PFSK-1 (cell line): ENCODE results near the gene SRP9.
A peak's percentile ranks its signal among the peaks of the same experiment; 100 is the strongest.

ENCODE experiments used
- FOXP2 ChIP-seq: optimal IDR thresholded peaks from 2 replicates; pipeline ENCODE3; 2011; ENCODE audit warnings: borderline replicate concordance, control low read depth, inconsistent platforms; ENCODE audit not compliant: insufficient read depth; ENCODE audit errors: extremely low read length, extremely low read depth
- POLR2AphosphoS5 ChIP-seq: IDR thresholded peaks from 2 replicates; pipeline ENCODE4 v1.6.1; 2012; ENCODE audit warnings: low read depth, mild to moderate bottlenecking, control low read depth, low read length, moderate library complexity
- REST ChIP-seq, 2 experiments: IDR thresholded peaks; 2 replicates each; pipeline versions ENCODE4 v1.6.1 to v1.8.0; 2011 to 2012; ENCODE audit warnings: low read depth in 2 of 2, low read length in 2 of 2, control low read depth in 1 of 2, inconsistent platforms in 1 of 2, mild to moderate bottlenecking in 1 of 2, moderate library complexity in 1 of 2; ENCODE audit not compliant: insufficient read depth in 1 of 2
- SIN3A ChIP-seq: IDR thresholded peaks from 2 replicates; pipeline ENCODE4 v1.6.1; 2012; ENCODE audit warnings: mild to moderate bottlenecking, low read length, moderate library complexity, borderline replicate concordance; ENCODE audit not compliant: insufficient read depth
- TAF1 ChIP-seq: IDR thresholded peaks from 2 replicates; pipeline ENCODE4 v1.6.1; 2012; ENCODE audit warnings: low read length, control low read depth, borderline replicate concordance; ENCODE audit not compliant: insufficient read depth

SRP9 gene

GRCh38 chr1:225762002-225762441, 15.6 kb upstream of the SRP9 start:
- TF ChIP-seq REST (IDR thresholded peaks at IDR 0.05; ENCODE audit: insufficient read depth in 1 of 2, low read depth in 2 of 2, low read length in 2 of 2) (no peak), SIN3A (no peak), TAF1 (no peak), POLR2AphosphoS5 (no peak), FOXP2 (no peak)

GRCh38 chr1:225762444-225762843, 15.2 kb upstream of the SRP9 start:
- TF ChIP-seq TAF1 (no peak), FOXP2 (no peak), POLR2AphosphoS5 (no peak), SIN3A (no peak), REST (IDR thresholded peaks at IDR 0.05; ENCODE audit: insufficient read depth in 1 of 2, low read depth in 2 of 2, low read length in 2 of 2) (no peak)

- TF ChIP-seq SIN3A (0 out of 2 replicates have a peak, but pooled peaks have one; percentile 30), POLR2AphosphoS5 (no peak)
Measured at GRCh38 chr1:225763716-225764548, 13.7 kb upstream of the SRP9 start.

GRCh38 chr1:225765982-225766674, 11.5 kb upstream of the SRP9 start:
- TF ChIP-seq REST (IDR thresholded peaks at IDR 0.05; ENCODE audit: insufficient read depth in 1 of 2, low read depth in 2 of 2, low read length in 2 of 2) (no peak), POLR2AphosphoS5 (no peak), SIN3A (no peak), TAF1 (no peak), FOXP2 (no peak)

- TF ChIP-seq SIN3A: no peak
- TF ChIP-seq TAF1: no peak
- no peak for TF ChIP-seq POLR2AphosphoS5
- no peak for TF ChIP-seq REST (IDR thresholded peaks at IDR 0.05; ENCODE audit: insufficient read depth in 1 of 2, low read depth in 2 of 2, low read length in 2 of 2)
- TF ChIP-seq FOXP2: no peak
Measured at GRCh38 chr1:225766967-225767633, 10.5 kb upstream of the SRP9 start.
